Psoas muscle (tissue), 8 donors: ENCODE results near the gene EARS2. TPM values are rescaled to one million over a fixed set of nuclear protein-coding genes. Genes with fewer than 3 reads are reported as not detected.

ENCODE experiments used
- ATAC-seq, 4 donors: fragments of 200-7000 bp; cut with Tn5 transposase; one replicate each; pipeline ENCODE4 v1.9.1; 2020; ENCODE audit warnings: moderate library complexity in 3 of 4, mild to moderate bottlenecking in 2 of 4
- DNase-seq, 2 donors: peaks; one replicate each; pipeline ENCODE4 v3.0.0-alpha.2; 2020
- H3K27ac ChIP-seq: fragments of 200-600 bp; one replicate; pipeline ENCODE4 v1.8.0; 2022
- H3K27me3 ChIP-seq, 3 donors: fragments of 200-600 bp in 1 of 3; one replicate each; pipeline versions ENCODE4 v1.6.1 to v1.8.0; 2013 to 2022; ENCODE audit warnings: low read length in 2 of 3, mild to moderate bottlenecking in 2 of 3, moderate library complexity in 1 of 3; ENCODE audit not compliant: insufficient read depth in 3 of 3
- H3K36me3 ChIP-seq, 2 donors: fragments of 200-600 bp in 1 of 2; one replicate each; pipeline versions ENCODE4 v1.6.1 to v1.8.0; 2013 to 2022; ENCODE audit warnings: low read depth in 1 of 2, mild to moderate bottlenecking in 1 of 2, moderate library complexity in 1 of 2; ENCODE audit not compliant: insufficient read depth in 1 of 2
- H3K4me1 ChIP-seq: fragments of 200-600 bp; one replicate; pipeline ENCODE4 v1.8.0; 2022
- H3K4me3 ChIP-seq: fragments of 200-600 bp; one replicate; pipeline ENCODE4 v1.8.0; 2022; ENCODE audit warnings: mild to moderate bottlenecking
- H3K9me3 ChIP-seq: fragments of 200-600 bp; one replicate; pipeline ENCODE4 v1.8.0; 2022
- CTCF ChIP-seq: fragments of 200-600 bp; IDR thresholded peaks from one replicate; pipeline ENCODE4 v1.8.0; 2022; ENCODE audit warnings: antibody characterized with exemption
- WGBS, 3 donors: extraction: QIAGEN DNeasy Blood & Tissue Kit; methylation state at CpG; one replicate each; pipeline versions ENCODE4 v1.1.6 to v1.1.7; 2013; 5-methylcytosine and 5-hydroxymethylcytosine counted together
- intact Hi-C, 2 donors: fragments of 100-400 bp; cut with DNase I; formaldehyde crosslinking; loops; one replicate each; pipeline versions ENCODE4 v1.11.0 to v1.14.2; 2022
- polyA plus RNA-seq, 3 donors: library from polyadenylated mRNA; stranded (reverse); fragments of 200-250 nt; gene quantifications; one replicate each; pipeline ENCODE4 v1.2.3, GENCODE V29; 2013
- total RNA-seq, 4 donors: library from RNA; stranded (reverse); fragmentation: NEBNext Ultra II Directional in 2 of 4; extraction: Animal tissue kit (Norgen Biotek cat#: 25700) in 2 of 4; gene quantifications; one replicate each; pipeline versions ENCODE4 v1.2.1 to v1.2.4, GENCODE V29; 2021 to 2023
- donor health status: healthy with polysubstance abuse.
- donor health status: DM: no; HTN: no; CAD: no; lungs with moderate emphysema.
- donor health status: Bipolar disorder and iron deficiency.
- donor health status: healthy.
- donor health status: DM: yes; HTN: yes; CAD: no.
- donor health status: DM: no; HTN: no; CAD: no.
- donor health status: DM: no; HTN: no; CAD: no.
- donor health status: DM: yes; HTN: yes; CAD: no.

EARS2 gene
- total and polyA plus RNA-seq, 7 donors: 12.1 to 28.3 (median 19.8) TPM

- no peaks in the 10 kb centered on the region for H3K4me1 ChIP-seq
- intact Hi-C loops: no loop called here
- H3K27ac ChIP-seq: no peak overlapping the region
- ATAC-seq (no peak), DNase-seq (no peak)
- H3K4me3 ChIP-seq: no peak overlapping the region
- peaks cover 19 to 89% of the 10 kb centered on the region in 2 donors for H3K36me3 ChIP-seq
- H3K27me3 ChIP-seq: no peaks in the 10 kb centered on the region
- WGBS, 3 donors: 84 to 94% (median 93%) methylated on average over 6 of the region's 6 CpGs
- no peaks in the 10 kb centered on the region for H3K9me3 ChIP-seq
- no peak for TF ChIP-seq CTCF
Measured at GRCh38 chr16:23523321-23523720, 33.8 kb downstream of the EARS2 start.

- no peak for TF ChIP-seq CTCF
- 92 to 96% (median 93%) methylated on average over 4 of the region's 4 CpGs for WGBS, 3 donors
- H3K4me3 ChIP-seq: no peak overlapping the region
- intact Hi-C loops: no loop called here
- no peaks in the 10 kb centered on the region for H3K9me3 ChIP-seq
- H3K27me3 ChIP-seq: no peaks in the 10 kb centered on the region
- ATAC-seq (no peak), DNase-seq (no peak)
- H3K27ac ChIP-seq: no peak overlapping the region
- H3K36me3 ChIP-seq: peaks cover 15 to 75% of the 10 kb centered on the region in 2 donors
- H3K4me1 ChIP-seq: no peaks in the 10 kb centered on the region
Measured at GRCh38 chr16:23521965-23522364, 35.2 kb downstream of the EARS2 start.

- intact Hi-C loops: no loop called here
- TF ChIP-seq CTCF: no peak
- Histone ChIP-seq H3K27me3 (no peaks in the 10 kb centered on the region), H3K36me3 (peaks cover 15 to 68% of the 10 kb centered on the region in 2 donors), H3K27ac (no peak overlapping the region), H3K4me3 (no peak overlapping the region), H3K9me3 (no peaks in the 10 kb centered on the region), H3K4me1 (no peaks in the 10 kb centered on the region)
- WGBS, 3 donors: 67 to 84% (median 70%) methylated on average over 4 of the region's 4 CpGs
- DNase-seq (no peak), ATAC-seq (no peak)
Measured at GRCh38 chr16:23521037-23521743, 36.0 kb downstream of the EARS2 start.

GRCh38 chr16:23520500-23520899, 36.6 kb downstream of the EARS2 start:
- H3K36me3 ChIP-seq: peaks cover 15 to 62% of the 10 kb centered on the region in 2 donors
- H3K27me3 ChIP-seq: no peaks in the 10 kb centered on the region
- no peak for TF ChIP-seq CTCF
- intact Hi-C loops: no loop called here
- ATAC-seq: no peak
- H3K4me3 ChIP-seq: no peak overlapping the region
- H3K27ac ChIP-seq: no peak overlapping the region
- H3K4me1 ChIP-seq: no peaks in the 10 kb centered on the region
- no peaks in the 10 kb centered on the region for H3K9me3 ChIP-seq
- DNase-seq: no peak
- 85 to 93% (median 85%) methylated on average over 4 of the region's 4 CpGs for WGBS, 3 donors

GRCh38 chr16:23519282-23519681, 37.9 kb downstream of the EARS2 start:
- 95 to 96% (median 96%) methylated on average over 5 of the region's 5 CpGs for WGBS, 3 donors
- no peak for DNase-seq
- intact Hi-C loops: no loop called here

More at GRCh38 chr16:23519282-23519681, 37.9 kb downstream of the EARS2 start:
- H3K36me3 ChIP-seq: peaks cover 17 to 61% of the 10 kb centered on the region in 2 donors
- no peak for TF ChIP-seq CTCF
- no peaks in the 10 kb centered on the region for H3K4me1 ChIP-seq
- H3K27ac ChIP-seq: no peak overlapping the region
- no peak overlapping the region for H3K4me3 ChIP-seq
- no peaks in the 10 kb centered on the region for H3K9me3 ChIP-seq
- H3K27me3 ChIP-seq: no peaks in the 10 kb centered on the region
- ATAC-seq: no peak
